GM15510 (cell line): Measurements from ENCODE around the gene INSRR.

Experiments
- POLR2A ChIP-seq: IDR thresholded peaks from 3 replicates; pipeline ENCODE4 v1.6.1; 2011; ENCODE audit warnings: borderline replicate concordance; ENCODE audit not compliant: insufficient read length; ENCODE audit errors: extremely low read depth

INSRR gene

DNA sequence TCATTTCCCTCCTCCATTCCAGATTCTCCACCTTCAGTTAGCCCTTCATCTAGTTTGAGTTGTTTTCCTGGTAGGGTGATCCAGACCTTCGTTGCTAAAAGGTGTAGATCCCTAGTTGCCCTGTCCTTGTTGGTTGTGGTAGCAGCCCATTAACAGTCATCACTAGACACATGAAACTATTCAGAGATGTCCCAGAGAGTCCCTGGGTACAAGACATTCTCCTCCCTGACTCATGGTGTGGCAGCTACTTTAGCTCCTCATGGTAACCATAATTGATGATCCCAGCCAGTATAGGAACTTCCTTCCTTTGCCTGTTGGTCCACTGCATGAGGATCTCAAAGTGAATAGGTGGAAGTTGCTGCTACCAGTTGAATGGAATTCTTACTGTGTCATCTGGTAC is 36.2 kb downstream of the INSRR start:
- TF ChIP-seq POLR2A: no peak

DNA sequence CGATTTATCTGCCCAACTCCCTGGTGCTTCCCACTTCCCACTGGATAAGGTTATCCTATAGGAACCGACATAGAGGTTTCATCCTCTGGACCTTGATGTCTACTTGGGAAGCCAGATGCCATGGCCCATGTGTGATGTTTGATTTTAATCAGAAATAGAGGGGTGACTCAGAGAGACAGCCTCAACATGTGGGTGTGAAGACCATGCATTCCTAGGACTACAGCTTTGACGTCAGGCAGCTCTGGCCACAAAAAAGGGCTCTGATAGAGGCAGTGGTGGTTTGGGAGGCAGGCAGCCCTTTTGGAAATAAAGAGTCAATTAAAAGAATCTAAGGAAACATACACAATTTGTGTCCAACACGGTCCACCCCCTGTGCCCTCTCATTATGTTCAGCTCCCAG is 37.1 kb downstream of the INSRR start:
- no peak for TF ChIP-seq POLR2A

DNA sequence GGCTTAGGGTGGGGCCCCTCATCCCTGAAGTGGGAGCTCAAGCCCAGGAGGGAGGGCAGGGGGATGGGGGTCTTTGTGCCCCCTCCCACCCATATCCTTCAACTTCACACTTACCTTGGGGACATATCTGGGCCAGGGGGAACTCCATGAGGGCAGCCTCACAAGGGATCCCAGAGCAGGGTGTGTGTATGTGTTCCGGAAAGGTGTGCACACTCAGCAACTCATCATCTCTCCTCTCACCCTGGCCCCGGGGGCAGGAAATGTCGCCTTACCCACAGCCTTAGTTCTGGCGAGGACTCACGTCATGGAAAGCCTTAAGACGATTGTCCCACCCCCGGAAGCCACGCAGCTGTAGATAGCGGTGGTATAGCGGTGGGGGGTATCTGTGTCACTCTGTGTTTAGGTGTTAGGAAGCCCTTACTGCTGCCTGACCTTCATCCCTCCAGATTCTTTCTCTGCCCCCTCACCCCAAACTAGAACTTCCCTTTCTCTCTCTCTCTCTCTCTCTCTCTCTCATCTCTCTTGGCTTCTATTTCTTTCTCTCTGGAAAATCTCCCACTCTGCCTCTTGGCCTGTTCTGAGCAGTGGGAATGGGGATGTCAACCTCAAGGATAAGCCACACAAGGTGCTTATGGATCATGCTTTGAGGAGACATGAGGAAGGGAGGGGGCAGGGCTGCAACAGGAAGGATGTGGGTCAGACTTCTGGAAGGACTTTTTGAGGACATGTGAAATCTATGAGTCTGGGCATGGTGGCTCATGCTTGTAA is 42.2 kb downstream of the INSRR start, which contains the start of gene SH2D2A:
Gene SH2D2A, minus strand, starts transcription at position 288 of the 768 bp plus-strand sequence. Its CDS starts 140 bp downstream, at position 148.
- peak; percentile 32 for TF ChIP-seq POLR2A

DNA sequence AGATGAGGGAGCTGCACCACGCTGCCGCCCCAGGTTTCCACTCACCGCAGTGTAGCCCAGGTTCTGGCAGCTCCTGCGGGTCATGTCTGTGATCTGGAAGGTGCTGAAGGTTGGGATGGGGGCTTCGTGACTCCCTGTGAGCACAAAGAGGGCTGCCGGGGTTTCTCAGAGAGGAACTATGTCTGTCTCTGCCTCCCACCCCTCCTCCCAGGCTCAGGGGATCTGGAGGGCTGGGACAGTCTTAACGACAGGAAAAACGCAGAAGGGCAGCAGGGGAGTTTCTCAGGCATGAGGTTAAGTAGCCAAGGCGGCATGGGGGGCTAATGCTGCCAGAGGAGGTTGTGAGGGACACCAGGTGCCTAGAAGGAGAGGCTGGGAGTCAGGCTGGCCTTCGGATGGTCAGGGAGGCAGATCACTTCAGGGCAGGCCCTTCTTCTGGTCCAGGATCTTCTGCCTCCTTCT is 42.9 kb downstream of the INSRR start:
- no peak for TF ChIP-seq POLR2A

DNA sequence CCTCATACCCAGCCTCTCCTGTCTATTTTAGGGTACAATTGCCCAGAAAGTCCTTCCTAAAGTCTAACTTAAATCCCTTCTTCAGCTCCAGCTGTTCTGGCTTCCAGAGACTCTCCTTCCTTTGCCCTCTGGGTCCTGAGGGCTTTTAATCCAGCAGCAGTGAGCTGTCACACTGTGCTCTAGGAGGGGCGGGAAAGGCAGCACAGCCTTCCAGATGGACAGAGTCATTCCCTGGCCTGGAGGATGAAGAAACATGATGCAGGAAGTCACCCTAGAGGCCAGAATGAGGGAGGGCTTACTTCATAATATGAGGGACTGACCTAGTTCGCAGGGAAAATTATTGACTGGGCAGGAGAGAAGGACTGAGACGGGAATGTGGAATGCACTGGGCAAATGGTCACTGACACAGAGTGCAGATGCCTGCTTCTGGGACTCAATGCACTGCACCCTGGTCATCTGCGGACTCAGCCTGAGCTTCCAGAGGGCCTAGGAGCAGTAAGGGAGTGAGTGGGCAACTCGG is 43.5 kb downstream of the INSRR start:
- no peak for TF ChIP-seq POLR2A

DNA sequence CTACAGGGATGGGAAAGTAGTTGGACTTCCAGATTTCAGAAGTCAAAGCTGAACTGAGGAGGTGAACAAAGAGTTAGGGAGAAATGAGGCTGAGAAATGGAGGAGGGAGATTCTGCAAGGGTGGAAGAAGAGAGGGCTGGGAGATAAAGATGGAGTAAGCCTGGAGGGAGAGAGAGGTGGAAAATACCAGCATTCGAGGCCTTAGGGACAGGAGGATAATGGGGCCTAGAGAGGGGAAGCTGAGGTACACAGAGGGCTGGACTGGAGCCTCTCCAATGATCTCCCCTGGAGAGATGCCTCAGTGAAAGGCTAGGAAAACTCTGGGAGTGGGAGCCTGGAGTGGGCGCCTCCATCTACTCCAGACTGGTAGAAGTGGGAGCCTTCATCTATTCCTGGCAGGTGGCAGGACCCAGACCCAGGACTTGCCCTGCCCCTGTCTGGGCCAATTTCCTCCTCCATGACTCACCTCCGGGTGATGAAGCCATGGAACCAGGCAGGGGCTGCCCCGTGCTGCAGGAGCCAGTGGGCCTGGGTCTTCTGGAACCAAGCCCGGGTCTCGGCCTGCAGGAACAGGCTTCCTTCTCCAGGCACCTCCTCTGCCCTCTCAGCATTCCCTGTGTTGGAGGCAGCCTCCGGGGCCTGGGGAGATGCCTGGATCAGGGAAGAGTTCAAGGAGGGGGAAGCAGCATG is 44.2 kb downstream of the INSRR start:
- no peak for TF ChIP-seq POLR2A

DNA sequence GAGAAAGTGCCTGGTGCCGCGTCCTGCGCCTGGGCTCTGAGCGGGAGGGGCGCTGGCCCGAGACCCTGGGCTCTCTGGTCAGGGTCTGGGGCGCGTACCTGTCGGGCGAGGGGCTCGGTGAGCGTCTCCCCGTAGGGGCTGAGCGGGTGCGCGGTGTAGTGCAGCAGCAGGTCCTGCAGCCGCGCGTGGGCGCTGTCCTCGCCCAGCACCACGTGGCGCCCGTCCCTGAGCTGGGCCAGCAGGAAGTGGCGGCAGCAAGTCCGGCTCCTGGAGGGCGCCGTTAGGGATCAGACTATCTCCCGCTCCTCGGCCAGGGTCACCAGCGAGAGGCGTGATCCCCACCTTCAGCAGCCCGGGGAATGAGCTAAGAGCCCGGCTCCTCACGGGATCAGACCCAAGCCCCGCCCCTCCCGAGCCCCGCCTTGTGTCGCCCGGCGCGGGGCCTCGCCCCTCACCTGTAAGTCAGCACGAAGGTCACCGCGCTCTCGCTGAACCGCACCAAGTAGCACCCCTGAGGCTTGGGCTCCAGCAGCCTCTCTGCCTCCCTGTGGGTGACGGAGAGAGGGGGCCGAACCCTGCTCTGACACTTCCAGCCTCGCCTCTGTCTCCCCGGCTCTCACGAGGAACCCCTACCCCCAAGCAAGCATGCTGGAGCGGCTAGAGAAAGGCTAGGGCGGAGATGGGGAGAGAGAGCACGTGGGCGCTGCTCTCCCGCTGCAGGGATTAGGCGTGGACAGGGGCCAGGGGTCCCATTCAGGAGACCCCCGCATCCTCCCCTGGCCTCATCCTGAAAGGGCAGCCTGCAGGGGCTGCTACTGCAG is 45.0 kb downstream of the INSRR start:
- TF ChIP-seq POLR2A: peak; percentile 10

DNA sequence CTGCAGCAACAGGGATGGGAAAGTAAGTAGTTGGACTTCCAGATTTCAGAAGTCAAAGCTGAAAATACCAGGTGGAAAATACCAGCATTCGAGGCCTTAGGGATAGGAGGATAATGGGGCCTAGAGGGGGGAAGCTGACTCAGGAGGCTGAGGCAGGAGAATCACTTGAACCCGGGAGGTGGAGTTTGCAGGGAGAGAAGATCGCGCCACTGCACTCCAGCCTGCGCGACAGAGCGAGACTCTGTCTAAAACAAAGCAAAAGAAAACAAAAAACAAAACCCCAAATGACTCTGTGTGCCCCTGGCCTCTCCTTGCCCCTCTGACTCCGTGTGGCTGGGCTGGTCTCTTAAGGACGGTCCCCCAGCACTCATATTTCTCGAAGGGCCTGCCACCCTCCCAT is 45.6 kb downstream of the INSRR start:
- no peak for TF ChIP-seq POLR2A

DNA sequence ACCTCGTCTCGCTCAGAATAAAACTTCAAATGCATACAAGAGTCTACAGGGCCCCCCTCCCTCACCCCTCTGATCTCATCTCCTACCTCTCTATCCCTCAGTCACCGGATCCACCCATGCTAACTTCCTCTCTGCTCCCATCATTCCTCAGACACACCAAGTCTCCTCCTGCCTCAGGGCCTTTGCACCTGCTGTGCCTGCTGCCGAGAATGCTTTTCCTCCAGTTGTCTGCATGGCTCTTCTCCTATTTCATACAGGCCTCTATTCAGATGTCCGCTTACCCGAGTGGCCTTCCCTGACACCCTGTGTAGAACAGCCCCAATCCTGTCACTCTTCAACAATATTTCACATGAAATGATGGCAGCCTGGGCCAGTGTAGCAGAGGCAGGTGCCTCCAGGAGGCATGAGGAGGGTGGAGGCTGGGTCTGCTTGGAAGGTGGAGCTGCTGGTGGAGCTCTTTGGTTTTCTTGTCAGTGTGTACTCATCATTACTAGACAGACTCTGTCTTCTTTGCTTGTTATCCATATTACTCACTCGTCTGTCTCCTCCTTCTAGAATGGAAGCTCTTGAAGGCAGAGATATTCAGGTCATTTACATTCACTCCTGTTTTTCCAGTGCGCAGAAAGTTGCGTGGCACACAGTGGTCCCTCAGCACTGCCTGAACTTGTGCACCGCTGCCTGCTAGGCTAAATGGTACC is 46.5 kb downstream of the INSRR start:
- TF ChIP-seq POLR2A: no peak

DNA sequence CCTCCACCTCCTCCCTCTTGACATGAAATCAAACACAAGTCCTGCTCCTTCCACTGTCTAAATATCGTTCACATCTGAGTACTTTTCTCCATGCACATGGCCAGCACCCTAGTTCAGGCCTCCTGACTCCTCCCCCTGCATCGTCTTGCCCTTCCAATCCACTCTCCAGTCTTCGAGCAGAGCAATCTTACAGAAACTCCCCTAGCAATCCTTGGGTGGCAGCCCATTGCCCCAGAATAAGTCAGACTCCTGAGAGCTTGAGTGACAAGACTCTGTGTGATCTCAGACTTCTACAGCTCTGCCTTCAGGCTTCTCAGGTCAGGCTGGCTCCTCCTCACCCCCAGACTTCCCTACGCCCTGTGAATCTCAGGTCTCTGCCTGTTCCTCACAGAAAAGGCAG is 47.7 kb downstream of the INSRR start:
- TF ChIP-seq POLR2A: no peak

DNA sequence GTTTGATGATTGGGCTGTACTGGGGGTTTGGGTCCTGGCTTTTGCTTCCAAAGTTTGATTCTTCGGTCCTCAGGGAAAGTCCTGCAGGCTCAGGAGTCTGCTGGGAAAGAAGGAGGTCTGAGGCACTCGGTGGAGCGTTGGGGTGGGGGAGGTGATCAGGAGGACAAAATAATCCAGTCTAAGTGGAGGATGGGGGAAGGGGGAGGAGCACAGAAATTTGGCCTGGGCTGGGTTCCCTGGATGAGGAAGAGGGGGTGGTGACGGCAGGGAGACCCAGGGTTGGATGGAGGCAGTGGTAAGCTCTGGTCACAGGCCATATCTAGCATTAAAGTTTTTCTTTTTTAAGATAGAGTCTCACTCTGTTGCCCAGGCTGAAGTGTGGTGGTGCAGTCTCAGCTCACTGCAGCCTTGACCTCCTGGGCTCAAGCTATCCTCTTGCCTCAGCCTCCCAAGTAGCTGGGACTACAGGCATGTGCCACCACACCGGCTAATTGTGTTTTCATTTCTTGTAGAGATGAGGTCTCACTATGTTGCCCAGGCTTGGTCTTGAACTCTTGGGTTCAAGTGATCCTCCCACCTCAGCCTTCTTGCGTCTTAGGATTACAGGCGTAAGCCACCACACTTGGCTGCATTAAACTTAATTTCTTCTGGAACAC is 49.1 kb downstream of the INSRR start:
- no peak for TF ChIP-seq POLR2A

DNA sequence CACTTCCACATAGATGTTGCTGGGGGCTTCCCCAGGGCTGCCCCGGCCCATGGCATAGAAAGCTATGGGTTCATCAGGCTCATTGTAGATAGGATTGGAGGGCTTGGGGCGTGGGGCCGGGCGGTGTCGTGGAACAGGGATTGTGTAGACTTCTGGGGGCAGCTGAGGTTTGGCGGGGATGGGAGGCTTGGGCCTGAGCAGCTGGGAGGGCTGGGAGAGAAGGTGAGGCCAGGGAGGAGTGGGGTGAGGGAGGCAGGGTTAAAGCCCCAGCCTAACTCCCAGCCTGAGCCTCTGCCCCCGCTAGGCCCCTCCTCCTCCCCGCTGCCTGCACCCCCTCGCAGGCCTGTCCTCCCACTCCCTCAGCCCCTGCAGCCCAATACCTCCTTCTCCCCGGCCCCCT is 49.6 kb downstream of the INSRR start:
- TF ChIP-seq POLR2A: no peak

DNA sequence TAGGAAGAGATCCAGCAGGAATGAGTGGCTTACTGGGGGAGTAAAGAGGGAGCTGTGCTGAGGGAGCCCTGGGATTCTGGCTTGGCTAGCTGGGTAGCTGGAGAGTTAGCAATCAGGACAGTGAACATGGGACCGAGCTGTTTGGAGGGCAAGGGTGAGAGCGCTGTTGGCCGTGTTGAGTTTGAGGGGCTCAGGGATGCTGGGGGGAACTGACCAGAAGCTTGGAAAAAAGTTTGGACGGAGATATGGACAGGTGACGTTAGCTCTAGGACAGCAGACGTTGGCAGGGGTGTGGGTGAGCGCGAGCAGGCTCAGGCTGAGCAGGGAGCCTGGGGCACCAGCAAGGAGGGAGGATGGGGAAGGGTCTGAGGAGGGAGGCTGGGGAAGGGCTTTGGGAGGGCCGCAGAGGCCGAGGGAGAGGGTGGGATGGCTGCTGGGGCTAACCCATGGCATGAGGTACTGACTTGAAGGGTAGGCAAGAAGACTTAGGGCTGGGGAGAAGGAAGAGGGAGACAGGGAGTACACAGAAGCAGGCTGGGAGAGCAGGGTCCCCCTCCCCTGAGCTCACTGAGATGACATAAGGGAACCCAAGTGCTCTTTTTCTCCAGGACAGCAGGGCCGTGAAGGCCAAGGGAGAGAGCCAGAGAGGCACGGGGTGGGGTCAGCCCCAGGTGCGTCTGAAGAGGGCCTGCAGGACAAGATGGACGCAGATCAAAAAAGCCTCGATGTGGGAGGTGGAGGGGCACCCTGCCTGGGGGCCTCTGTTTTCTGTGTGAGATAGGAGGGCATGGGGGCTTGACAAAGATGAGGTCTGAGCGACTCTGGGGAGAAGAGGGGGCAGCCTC is 50.5 kb downstream of the INSRR start:
- TF ChIP-seq POLR2A: no peak

DNA sequence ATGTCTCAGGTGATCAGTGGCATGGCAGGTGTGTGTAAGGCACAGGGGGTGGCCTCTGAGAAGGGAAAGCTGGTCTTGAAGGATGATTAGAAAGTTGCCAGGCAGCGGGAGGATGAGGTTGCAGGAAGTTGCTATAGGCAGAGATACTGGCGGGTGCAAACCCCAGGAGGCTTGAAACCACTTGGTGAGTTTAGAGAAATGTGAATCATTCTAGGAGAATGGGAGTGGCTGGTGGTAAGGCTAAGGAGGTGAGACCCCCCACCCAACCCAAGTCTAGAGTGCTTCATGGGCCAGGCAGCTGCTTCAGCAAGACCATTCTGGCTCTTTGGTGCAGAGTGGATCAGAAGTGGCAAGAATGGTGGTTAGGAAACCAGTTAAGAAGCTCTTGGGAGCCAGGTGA is 51.3 kb downstream of the INSRR start:
- no peak for TF ChIP-seq POLR2A
